Prostate gland (tissue), 2 donors: ENCODE measurements around the gene MAGI2.

Experiments
- POLR2A ChIP-seq: fragments of 450-650 bp; IDR thresholded peaks from one replicate; pipeline ENCODE4 v1.6.1; 2016; ENCODE audit warnings: antibody characterized with exemption, mild to moderate bottlenecking
- POLR2AphosphoS5 ChIP-seq: sonication (generic); formaldehyde crosslinking; IDR thresholded peaks from one replicate; pipeline ENCODE4 v1.6.1; 2017; ENCODE audit warnings: antibody characterized with exemption
- TF ChIP-seq, protein P1 (sequence below), 4 experiments: fragments of 200-600 bp in 2 of 4; fragments of 450-650 bp in 2 of 4; sonication (generic) in 2 of 4; IDR thresholded peaks; 1 replicate in 3 of 4; 2 replicates in 1 of 4; pipeline ENCODE4 v1.5.1; 2016 to 2019; ENCODE audit warnings: antibody characterized with exemption in 4 of 4, mild to moderate bottlenecking in 2 of 4, moderate library complexity in 2 of 4

- TF ChIP-seq POLR2AphosphoS5 (no peak), POLR2A (no peak)
- TF ChIP-seq, protein P1, sequence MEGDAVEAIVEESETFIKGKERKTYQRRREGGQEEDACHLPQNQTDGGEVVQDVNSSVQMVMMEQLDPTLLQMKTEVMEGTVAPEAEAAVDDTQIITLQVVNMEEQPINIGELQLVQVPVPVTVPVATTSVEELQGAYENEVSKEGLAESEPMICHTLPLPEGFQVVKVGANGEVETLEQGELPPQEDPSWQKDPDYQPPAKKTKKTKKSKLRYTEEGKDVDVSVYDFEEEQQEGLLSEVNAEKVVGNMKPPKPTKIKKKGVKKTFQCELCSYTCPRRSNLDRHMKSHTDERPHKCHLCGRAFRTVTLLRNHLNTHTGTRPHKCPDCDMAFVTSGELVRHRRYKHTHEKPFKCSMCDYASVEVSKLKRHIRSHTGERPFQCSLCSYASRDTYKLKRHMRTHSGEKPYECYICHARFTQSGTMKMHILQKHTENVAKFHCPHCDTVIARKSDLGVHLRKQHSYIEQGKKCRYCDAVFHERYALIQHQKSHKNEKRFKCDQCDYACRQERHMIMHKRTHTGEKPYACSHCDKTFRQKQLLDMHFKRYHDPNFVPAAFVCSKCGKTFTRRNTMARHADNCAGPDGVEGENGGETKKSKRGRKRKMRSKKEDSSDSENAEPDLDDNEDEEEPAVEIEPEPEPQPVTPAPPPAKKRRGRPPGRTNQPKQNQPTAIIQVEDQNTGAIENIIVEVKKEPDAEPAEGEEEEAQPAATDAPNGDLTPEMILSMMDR (IDR thresholded peaks at IDR 0.05): no peak
These were observed 167.3 kb downstream of the MAGI2 start for GRCh38 chr7:79286181-79286580.
